Mesangial cell (primary cell): ENCODE results near the gene SNU13. TPM values are rescaled to one million over a fixed set of nuclear protein-coding genes. Genes with fewer than 3 reads are reported as not detected.

Experiments used
- total RNA-seq: library from RNA; depleted of rRNA; stranded (reverse); fragments of >200 nt; gene quantifications from 2 replicates; pipeline ENCODE4 v1.2.3, GENCODE V29; 2015

SNU13 gene
- 149 and 168 TPM in 2 replicates for total RNA-seq

DNA sequence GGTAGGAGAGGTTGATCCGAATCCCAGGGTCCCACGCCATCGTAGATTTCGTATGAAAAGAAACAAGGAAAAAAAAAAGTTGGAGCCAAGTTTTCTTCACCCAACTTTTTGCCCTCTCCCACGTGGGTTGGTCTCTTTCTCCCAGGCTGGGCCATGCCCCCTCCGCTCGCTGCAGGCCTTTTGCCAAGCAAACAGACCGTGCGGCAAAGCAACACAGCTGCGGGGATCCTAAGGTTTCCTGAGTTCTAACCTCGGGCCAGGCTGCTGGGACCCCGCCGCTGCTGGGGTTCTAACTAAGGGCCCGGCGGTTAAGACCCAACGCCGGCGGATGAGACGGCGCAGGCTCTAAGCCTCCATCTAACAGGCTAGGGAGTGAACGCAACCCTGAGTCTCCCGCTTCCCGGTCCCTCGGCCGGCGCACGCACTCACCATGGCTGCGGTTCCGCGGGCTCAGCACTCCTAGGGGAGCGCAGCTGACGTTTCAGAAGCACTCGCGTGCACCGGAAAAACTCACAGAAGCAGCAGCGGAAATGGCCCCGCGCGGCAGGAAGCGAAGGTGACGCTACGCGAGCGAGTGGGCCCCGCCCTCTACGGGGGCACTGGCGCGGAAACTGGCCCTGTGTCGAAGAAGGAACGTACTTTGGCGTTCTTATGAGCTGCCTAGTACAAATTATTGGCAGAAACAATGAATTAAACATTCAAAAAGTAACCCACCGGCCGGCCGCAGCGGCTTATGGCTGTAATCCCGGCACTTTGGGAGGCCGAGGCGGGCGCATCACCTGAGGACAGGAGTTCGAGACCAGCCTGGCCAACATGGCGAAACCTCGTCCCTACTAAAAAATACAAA, at the start of gene SNU13:
Gene SNU13 (minus strand): TSS at position 503 of the 847 bp plus-strand sequence. CDS start 71 bp downstream, at position 432.

DNA sequence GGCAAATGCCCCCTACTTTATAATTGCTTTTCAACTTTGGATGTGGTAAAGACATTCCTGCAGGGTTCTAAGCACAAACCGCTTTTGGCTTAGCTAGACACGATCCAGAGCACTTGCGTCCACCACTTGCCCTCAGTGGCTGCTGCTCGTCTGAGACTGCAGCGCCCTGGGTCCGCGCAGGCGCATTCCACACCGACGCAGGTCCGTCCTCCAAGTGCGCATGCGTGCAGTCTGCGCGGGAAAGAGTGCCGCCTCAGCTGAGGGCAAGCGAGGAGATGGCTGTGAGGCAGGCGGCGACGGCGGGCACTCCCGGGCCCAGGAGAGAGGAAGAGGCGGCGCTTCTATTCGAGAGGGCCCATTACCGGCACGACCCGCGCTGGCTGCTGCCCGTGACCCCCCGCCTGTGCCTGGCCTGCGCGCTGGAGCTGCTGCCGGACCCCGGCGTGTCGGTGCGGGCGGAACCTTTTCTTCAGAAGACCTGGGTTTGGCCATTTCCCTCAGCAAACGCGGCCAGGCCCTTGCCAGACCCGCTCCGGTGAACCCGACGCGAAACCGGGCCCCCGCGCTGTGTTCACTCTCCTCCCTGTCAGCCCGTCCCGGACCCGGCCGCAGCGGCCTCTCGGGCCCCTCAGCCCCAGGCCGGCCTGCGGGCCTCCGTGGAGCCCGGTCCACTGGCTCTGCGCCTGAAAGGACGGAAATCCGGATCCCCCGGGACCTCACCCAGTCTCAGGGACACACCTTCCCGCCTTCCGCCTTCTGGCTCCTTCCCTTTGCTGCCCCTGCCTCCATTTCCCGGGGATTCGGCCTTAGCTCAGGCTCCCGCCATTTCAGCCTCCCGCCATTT, 10.8 kb upstream of the SNU13 start, which contains the start of gene MEI1:
Gene MEI1 (plus strand): TSS at position 240 of the 844 bp plus-strand sequence. CDS start 36 bp downstream, at position 276.

Other genes starting within 250 kb of the SNU13 start
- gene TOB2, start 242.1 kb downstream of the SNU13 start, total RNA-seq: 15.8 and 42.5 TPM in 2 replicates
- 34.0 and 53.1 TPM in 2 replicates for gene PHF5A, start 220.2 kb downstream of the SNU13 start, total RNA-seq
- 83.4 and 107 TPM in 2 replicates for gene ACO2, start 219.8 kb downstream of the SNU13 start, total RNA-seq
- 11.8 and 18.1 TPM in 2 replicates for gene POLR3H, start 144.4 kb downstream of the SNU13 start, total RNA-seq
- 6.7 and 59.6 TPM in 2 replicates for gene CSDC2, start 127.9 kb downstream of the SNU13 start, total RNA-seq
- gene PMM1, start 99.0 kb downstream of the SNU13 start, total RNA-seq: 42.5 and 50.5 TPM in 2 replicates
- gene DESI1, start 67.8 kb downstream of the SNU13 start, total RNA-seq: 30.7 and 46.4 TPM in 2 replicates
- gene XRCC6, start 67.6 kb downstream of the SNU13 start, total RNA-seq: 166 and 331 TPM in 2 replicates
- 0.13 and 1.1 TPM in 2 replicates for gene MEI1, start 10.6 kb upstream of the SNU13 start, total RNA-seq
- gene CCDC134, start 111.8 kb upstream of the SNU13 start, total RNA-seq: 7.0 and 15.3 TPM in 2 replicates
- 86.9 and 138 TPM in 2 replicates for gene SREBF2, start 144.2 kb upstream of the SNU13 start, total RNA-seq
- not detected in 2 replicates for gene SHISA8, start 226.2 kb upstream of the SNU13 start, total RNA-seq
- gene TNFRSF13C, start 237.9 kb upstream of the SNU13 start, total RNA-seq: 0.16 and 0.25 TPM in 2 replicates